ENCODE measurements around the gene TRIM29. TPM values are rescaled to one million over a fixed set of nuclear protein-coding genes. Genes with fewer than 3 reads are reported as not detected.

The TRIM29 gene
- total and polyA plus RNA-seq, 4 donors, result 4.4 to 26.6 (median 16.9) TPM

GRCh38 chr11:120141768-120142423 lies 4.0 kb upstream of the TRIM29 start:
- H3K27me3 ChIP-seq (ENCODE audit: control insufficient read depth in 3 of 3, insufficient read depth in 3 of 3, low read length in 2 of 3), result peaks cover 0 to 13% (median 9%) of the 10 kb centered on the region in 3 donors

GRCh38 chr11:120141113-120141767 lies 3.3 kb upstream of the TRIM29 start:
- DNase-seq (no peak), ATAC-seq (ENCODE audit: insufficient read depth, low FRiP score) (no peak)
- H3K27ac ChIP-seq (ENCODE audit: low read depth in 1 of 2, low read length in 1 of 2), result no peak overlapping the region
- peaks cover 0 to 11% (median 9%) of the 10 kb centered on the region in 3 donors for H3K27me3 ChIP-seq (ENCODE audit: control insufficient read depth in 3 of 3, insufficient read depth in 3 of 3, low read length in 2 of 3)
- WGBS, 2 donors, result 70 to 71% methylated on average over 5 of the region's 5 CpGs
- no peak for TF ChIP-seq CTCF (IDR thresholded peaks at IDR 0.05; ENCODE audit: control extremely low read depth, extremely low read depth)
- no peak overlapping the region for H3K9ac ChIP-seq (ENCODE audit: insufficient read depth in 1 of 2, low read length in 2 of 2)
- H3K4me3 ChIP-seq, result no peak overlapping the region
- H3K4me1 ChIP-seq (ENCODE audit: control insufficient read depth in 5 of 5, insufficient read depth in 5 of 5, low read length in 5 of 5), result no peaks in the 10 kb centered on the region
- no peaks in the 10 kb centered on the region for H3K9me3 ChIP-seq (ENCODE audit: control insufficient read depth in 4 of 4, insufficient read depth in 3 of 4, low read length in 3 of 4)
- H3K36me3 ChIP-seq (ENCODE audit: control insufficient read depth in 4 of 4, insufficient read depth in 4 of 4, low read length in 4 of 4), result no peaks in the 10 kb centered on the region

More at GRCh38 chr11:120141768-120142423, 4.0 kb upstream of the TRIM29 start:
- H3K9ac ChIP-seq (ENCODE audit: insufficient read depth in 1 of 2, low read length in 2 of 2), result no peak overlapping the region
- H3K36me3 ChIP-seq (ENCODE audit: control insufficient read depth in 4 of 4, insufficient read depth in 4 of 4, low read length in 4 of 4), result no peaks in the 10 kb centered on the region
- DNase-seq (no peak), ATAC-seq (ENCODE audit: insufficient read depth, low FRiP score) (no peak)
- H3K4me1 ChIP-seq (ENCODE audit: control insufficient read depth in 5 of 5, insufficient read depth in 5 of 5, low read length in 5 of 5), result no peaks in the 10 kb centered on the region
- H3K9me3 ChIP-seq (ENCODE audit: control insufficient read depth in 4 of 4, insufficient read depth in 3 of 4, low read length in 3 of 4), result peaks cover 0 to 2% (median 0%) of the 10 kb centered on the region in 4 donors
- 70 to 73% methylated on average over 5 of the region's 5 CpGs for WGBS, 2 donors
- H3K4me3 ChIP-seq, result no peak overlapping the region
- H3K27ac ChIP-seq (ENCODE audit: low read depth in 1 of 2, low read length in 1 of 2), result no peak overlapping the region
- no peak for TF ChIP-seq CTCF (IDR thresholded peaks at IDR 0.05; ENCODE audit: control extremely low read depth, extremely low read depth)

- Histone ChIP-seq H3K9ac (ENCODE audit: insufficient read depth in 1 of 2, low read length in 2 of 2) (no peak overlapping the region), H3K4me1 (ENCODE audit: control insufficient read depth in 5 of 5, insufficient read depth in 5 of 5, low read length in 5 of 5) (no peaks in the 10 kb centered on the region), H3K9me3 (ENCODE audit: control insufficient read depth in 4 of 4, insufficient read depth in 3 of 4, low read length in 3 of 4) (no peaks in the 10 kb centered on the region), H3K27me3 (ENCODE audit: control insufficient read depth in 3 of 3, insufficient read depth in 3 of 3, low read length in 2 of 3) (peaks cover 0 to 4% (median 4%) of the 10 kb centered on the region in 3 donors), H3K36me3 (ENCODE audit: control insufficient read depth in 4 of 4, insufficient read depth in 4 of 4, low read length in 4 of 4) (no peaks in the 10 kb centered on the region), H3K27ac (ENCODE audit: low read depth in 1 of 2, low read length in 1 of 2) (no peak overlapping the region), H3K4me3 (no peak overlapping the region)
- no peak for ATAC-seq (ENCODE audit: insufficient read depth, low FRiP score)
- no peak for TF ChIP-seq CTCF (IDR thresholded peaks at IDR 0.05; ENCODE audit: control extremely low read depth, extremely low read depth)
- WGBS, 2 donors, result 77 to 87% methylated on average over 8 of the region's 8 CpGs
- no peak for DNase-seq
These were observed 1.6 kb upstream of the TRIM29 start for GRCh38 chr11:120139316-120140069.
